GM21515 (cell line): ENCODE data around the gene SNN.

Source experiments
- ATAC-seq: cut with Tn5 transposase; IDR thresholded peaks from one replicate; pipeline ENCODE4 v1.9.1; 2021; ENCODE audit not compliant: unreplicated experiment

Gene SNN

GRCh38 chr16:11727796-11728543, 59.7 kb downstream of the SNN start:
- no peak for ATAC-seq
